Peyer's patch (tissue), 4 donors: Measurements from ENCODE around the gene PPFIBP2.

Source experiments
- CTCF ChIP-seq, 6 experiments: fragments of 450-650 bp in 4 of 6; fragments of 200-600 bp in 2 of 6; sonication (generic) in 1 of 6; IDR thresholded peaks; one replicate each; pipeline ENCODE4 v1.5.1; 2017 to 2019; ENCODE audit warnings: antibody characterized with exemption in 6 of 6, mild to moderate bottlenecking in 3 of 6, moderate library complexity in 1 of 6
- POLR2A ChIP-seq, 2 donors: fragments of 450-650 bp; IDR thresholded peaks; one replicate each; pipeline ENCODE4 v1.5.1; 2017; ENCODE audit warnings: antibody characterized with exemption in 2 of 2, mild to moderate bottlenecking in 2 of 2, moderate library complexity in 2 of 2

- TF ChIP-seq CTCF (IDR thresholded peaks at IDR 0.05) = no peak
- TF ChIP-seq POLR2A (IDR thresholded peaks at IDR 0.05) = no peak
These were observed 58.4 kb downstream of the PPFIBP2 start for GRCh38 chr11:7572001-7572712.
